ENCODE results near the gene TNS2. TPM values are rescaled to one million over a fixed set of nuclear protein-coding genes. Genes with fewer than 3 reads are reported as not detected.

The TNS2 gene
- total and polyA plus RNA-seq, 2 experiments from 2014 or later = 1.8 to 6.9 TPM

DNA sequence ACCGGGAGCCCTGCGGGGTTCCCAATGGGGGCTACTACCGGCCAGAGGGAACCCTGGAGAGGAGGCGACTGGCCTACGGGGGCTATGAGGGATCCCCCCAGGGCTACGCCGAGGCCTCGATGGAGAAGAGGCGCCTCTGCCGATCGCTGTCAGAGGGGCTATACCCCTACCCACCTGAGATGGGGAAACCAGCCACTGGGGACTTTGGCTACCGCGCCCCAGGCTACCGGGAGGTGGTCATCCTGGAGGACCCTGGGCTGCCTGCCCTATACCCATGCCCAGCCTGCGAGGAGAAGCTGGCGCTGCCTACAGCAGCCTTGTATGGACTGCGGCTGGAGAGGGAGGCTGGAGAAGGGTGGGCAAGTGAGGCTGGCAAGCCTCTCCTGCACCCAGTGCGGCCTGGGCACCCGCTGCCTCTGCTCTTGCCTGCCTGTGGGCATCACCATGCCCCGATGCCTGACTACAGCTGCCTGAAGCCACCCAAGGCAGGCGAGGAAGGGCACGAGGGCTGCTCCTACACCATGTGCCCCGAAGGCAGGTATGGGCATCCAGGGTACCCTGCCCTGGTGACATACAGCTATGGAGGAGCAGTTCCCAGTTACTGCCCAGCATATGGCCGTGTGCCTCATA lies 9.7 kb downstream of the TNS2 start:
- no peak overlapping the region for H3K4me2 ChIP-seq
- H3K4me1 ChIP-seq (ENCODE audit: insufficient read depth) = peaks cover 3% of the 10 kb centered on the region; the same call in 1 of the 2 replicates
- no peaks in the 10 kb centered on the region; the same call in 2 of the 3 replicates for H3K9me3 Mint-ChIP-seq
- H3K27me3 ChIP-seq (ENCODE audit: insufficient read depth) = peaks cover 17% of the 10 kb centered on the region; the same call in 1 of the 2 replicates
- no peak for TF ChIP-seq ZNF331 (CRISPR knock-in tag; IDR thresholded peaks at IDR 0.05; ENCODE audit: low read depth)
- TF ChIP-seq, protein P1, sequence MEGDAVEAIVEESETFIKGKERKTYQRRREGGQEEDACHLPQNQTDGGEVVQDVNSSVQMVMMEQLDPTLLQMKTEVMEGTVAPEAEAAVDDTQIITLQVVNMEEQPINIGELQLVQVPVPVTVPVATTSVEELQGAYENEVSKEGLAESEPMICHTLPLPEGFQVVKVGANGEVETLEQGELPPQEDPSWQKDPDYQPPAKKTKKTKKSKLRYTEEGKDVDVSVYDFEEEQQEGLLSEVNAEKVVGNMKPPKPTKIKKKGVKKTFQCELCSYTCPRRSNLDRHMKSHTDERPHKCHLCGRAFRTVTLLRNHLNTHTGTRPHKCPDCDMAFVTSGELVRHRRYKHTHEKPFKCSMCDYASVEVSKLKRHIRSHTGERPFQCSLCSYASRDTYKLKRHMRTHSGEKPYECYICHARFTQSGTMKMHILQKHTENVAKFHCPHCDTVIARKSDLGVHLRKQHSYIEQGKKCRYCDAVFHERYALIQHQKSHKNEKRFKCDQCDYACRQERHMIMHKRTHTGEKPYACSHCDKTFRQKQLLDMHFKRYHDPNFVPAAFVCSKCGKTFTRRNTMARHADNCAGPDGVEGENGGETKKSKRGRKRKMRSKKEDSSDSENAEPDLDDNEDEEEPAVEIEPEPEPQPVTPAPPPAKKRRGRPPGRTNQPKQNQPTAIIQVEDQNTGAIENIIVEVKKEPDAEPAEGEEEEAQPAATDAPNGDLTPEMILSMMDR (conservative IDR thresholded peaks at IDR 0.05; ENCODE audit: low read depth in 2 of 2) = no peak
- no peak for TF ChIP-seq CREB1 (CRISPR knock-in tag; IDR thresholded peaks at IDR 0.05; ENCODE audit: low read depth)
- no peak for TF ChIP-seq EZH2phosphoT487 (IDR thresholded peaks at IDR 0.05; ENCODE audit: unreplicated experiment)
- no peak for TF ChIP-seq ZNF114 (CRISPR knock-in tag; IDR thresholded peaks at IDR 0.05)
- TF ChIP-seq POLR2AphosphoS5 (IDR thresholded peaks at IDR 0.05; ENCODE audit: low read depth) = no peak
- TF ChIP-seq, protein P2, sequence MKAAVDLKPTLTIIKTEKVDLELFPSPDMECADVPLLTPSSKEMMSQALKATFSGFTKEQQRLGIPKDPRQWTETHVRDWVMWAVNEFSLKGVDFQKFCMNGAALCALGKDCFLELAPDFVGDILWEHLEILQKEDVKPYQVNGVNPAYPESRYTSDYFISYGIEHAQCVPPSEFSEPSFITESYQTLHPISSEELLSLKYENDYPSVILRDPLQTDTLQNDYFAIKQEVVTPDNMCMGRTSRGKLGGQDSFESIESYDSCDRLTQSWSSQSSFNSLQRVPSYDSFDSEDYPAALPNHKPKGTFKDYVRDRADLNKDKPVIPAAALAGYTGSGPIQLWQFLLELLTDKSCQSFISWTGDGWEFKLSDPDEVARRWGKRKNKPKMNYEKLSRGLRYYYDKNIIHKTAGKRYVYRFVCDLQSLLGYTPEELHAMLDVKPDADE (IDR thresholded peaks at IDR 0.05) = no peak
- TF ChIP-seq, protein P3, sequence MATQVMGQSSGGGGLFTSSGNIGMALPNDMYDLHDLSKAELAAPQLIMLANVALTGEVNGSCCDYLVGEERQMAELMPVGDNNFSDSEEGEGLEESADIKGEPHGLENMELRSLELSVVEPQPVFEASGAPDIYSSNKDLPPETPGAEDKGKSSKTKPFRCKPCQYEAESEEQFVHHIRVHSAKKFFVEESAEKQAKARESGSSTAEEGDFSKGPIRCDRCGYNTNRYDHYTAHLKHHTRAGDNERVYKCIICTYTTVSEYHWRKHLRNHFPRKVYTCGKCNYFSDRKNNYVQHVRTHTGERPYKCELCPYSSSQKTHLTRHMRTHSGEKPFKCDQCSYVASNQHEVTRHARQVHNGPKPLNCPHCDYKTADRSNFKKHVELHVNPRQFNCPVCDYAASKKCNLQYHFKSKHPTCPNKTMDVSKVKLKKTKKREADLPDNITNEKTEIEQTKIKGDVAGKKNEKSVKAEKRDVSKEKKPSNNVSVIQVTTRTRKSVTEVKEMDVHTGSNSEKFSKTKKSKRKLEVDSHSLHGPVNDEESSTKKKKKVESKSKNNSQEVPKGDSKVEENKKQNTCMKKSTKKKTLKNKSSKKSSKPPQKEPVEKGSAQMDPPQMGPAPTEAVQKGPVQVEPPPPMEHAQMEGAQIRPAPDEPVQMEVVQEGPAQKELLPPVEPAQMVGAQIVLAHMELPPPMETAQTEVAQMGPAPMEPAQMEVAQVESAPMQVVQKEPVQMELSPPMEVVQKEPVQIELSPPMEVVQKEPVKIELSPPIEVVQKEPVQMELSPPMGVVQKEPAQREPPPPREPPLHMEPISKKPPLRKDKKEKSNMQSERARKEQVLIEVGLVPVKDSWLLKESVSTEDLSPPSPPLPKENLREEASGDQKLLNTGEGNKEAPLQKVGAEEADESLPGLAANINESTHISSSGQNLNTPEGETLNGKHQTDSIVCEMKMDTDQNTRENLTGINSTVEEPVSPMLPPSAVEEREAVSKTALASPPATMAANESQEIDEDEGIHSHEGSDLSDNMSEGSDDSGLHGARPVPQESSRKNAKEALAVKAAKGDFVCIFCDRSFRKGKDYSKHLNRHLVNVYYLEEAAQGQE (IDR thresholded peaks at IDR 0.05; ENCODE audit: unreplicated experiment) = no peak
- TF ChIP-seq, protein P4, sequence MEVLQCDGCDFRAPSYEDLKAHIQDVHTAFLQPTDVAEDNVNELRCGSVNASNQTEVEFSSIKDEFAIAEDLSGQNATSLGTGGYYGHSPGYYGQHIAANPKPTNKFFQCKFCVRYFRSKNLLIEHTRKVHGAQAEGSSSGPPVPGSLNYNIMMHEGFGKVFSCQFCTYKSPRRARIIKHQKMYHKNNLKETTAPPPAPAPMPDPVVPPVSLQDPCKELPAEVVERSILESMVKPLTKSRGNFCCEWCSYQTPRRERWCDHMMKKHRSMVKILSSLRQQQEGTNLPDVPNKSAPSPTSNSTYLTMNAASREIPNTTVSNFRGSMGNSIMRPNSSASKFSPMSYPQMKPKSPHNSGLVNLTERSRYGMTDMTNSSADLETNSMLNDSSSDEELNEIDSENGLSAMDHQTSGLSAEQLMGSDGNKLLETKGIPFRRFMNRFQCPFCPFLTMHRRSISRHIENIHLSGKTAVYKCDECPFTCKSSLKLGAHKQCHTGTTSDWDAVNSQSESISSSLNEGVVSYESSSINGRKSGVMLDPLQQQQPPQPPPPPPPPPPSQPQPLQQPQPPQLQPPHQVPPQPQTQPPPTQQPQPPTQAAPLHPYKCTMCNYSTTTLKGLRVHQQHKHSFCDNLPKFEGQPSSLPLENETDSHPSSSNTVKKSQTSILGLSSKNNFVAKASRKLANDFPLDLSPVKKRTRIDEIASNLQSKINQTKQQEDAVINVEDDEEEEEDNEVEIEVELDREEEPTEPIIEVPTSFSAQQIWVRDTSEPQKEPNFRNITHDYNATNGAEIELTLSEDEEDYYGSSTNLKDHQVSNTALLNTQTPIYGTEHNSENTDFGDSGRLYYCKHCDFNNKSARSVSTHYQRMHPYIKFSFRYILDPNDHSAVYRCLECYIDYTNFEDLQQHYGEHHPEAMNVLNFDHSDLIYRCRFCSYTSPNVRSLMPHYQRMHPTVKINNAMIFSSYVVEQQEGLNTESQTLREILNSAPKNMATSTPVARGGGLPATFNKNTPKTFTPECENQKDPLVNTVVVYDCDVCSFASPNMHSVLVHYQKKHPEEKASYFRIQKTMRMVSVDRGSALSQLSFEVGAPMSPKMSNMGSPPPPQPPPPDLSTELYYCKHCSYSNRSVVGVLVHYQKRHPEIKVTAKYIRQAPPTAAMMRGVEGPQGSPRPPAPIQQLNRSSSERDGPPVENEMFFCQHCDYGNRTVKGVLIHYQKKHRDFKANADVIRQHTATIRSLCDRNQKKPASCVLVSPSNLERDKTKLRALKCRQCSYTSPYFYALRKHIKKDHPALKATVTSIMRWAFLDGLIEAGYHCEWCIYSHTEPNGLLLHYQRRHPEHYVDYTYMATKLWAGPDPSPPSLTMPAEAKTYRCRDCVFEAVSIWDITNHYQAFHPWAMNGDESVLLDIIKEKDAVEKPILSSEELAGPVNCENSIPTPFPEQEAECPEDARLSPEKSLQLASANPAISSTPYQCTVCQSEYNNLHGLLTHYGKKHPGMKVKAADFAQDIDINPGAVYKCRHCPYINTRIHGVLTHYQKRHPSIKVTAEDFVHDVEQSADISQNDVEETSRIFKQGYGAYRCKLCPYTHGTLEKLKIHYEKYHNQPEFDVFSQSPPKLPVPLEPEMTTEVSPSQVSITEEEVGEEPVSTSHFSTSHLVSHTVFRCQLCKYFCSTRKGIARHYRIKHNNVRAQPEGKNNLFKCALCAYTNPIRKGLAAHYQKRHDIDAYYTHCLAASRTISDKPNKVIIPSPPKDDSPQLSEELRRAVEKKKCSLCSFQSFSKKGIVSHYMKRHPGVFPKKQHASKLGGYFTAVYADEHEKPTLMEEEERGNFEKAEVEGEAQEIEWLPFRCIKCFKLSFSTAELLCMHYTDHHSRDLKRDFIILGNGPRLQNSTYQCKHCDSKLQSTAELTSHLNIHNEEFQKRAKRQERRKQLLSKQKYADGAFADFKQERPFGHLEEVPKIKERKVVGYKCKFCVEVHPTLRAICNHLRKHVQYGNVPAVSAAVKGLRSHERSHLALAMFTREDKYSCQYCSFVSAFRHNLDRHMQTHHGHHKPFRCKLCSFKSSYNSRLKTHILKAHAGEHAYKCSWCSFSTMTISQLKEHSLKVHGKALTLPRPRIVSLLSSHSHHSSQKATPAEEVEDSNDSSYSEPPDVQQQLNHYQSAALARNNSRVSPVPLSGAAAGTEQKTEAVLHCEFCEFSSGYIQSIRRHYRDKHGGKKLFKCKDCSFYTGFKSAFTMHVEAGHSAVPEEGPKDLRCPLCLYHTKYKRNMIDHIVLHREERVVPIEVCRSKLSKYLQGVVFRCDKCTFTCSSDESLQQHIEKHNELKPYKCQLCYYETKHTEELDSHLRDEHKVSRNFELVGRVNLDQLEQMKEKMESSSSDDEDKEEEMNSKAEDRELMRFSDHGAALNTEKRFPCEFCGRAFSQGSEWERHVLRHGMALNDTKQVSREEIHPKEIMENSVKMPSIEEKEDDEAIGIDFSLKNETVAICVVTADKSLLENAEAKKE (CRISPR knock-in tag; IDR thresholded peaks at IDR 0.05) = no peak
- TF ChIP-seq EZH2 (IDR thresholded peaks at IDR 0.05; ENCODE audit: low read depth, unreplicated experiment) = no peak
- TF ChIP-seq STAT1 (IDR thresholded peaks at IDR 0.05; ENCODE audit: unreplicated experiment) = no peak
- TF ChIP-seq JUNB (IDR thresholded peaks at IDR 0.05; ENCODE audit: unreplicated experiment) = no peak
- no peak for TF ChIP-seq NANOG (IDR thresholded peaks at IDR 0.05; ENCODE audit: borderline replicate concordance)
- H3K4me3 ChIP-seq = no peak overlapping the region
- DNase-seq (ENCODE audit: low spot score) (no peak), ATAC-seq (no peak)
- H3K27ac ChIP-seq (ENCODE audit: low read depth) = no peak overlapping the region
- H4K20me1 ChIP-seq (replicated peaks; ENCODE audit: insufficient read depth) = no peaks in the 10 kb centered on the region
- H3K27ac Mint-ChIP-seq = no peak overlapping the region
- H3K79me2 ChIP-seq (replicated peaks; ENCODE audit: insufficient read depth) = no peaks in the 10 kb centered on the region
- H3F3A ChIP-seq (replicated peaks; ENCODE audit: low read depth) = 0 out of 2 replicates have a peak, but pooled peaks cover 4% of the 10 kb centered on the region
- no peaks in the 10 kb centered on the region for H3K36me3 ChIP-seq (ENCODE audit: insufficient read depth)
- peaks cover 10% of the 10 kb centered on the region for H3K27me3 Mint-ChIP-seq (ENCODE audit: insufficient read depth, low read depth, poor library complexity)
- peaks cover 6% of the 10 kb centered on the region; the same call in 2 of the 3 replicates for H3K4me1 Mint-ChIP-seq
- no peak overlapping the region for H2AFZ ChIP-seq
- no peaks in the 10 kb centered on the region; the same call in 2 of the 3 replicates for H3K36me3 Mint-ChIP-seq (ENCODE audit: low read depth)
- no peak overlapping the region for H3K4me3 Mint-ChIP-seq
- H3K9me2 ChIP-seq (ENCODE audit: insufficient read depth) = no peaks in the 10 kb centered on the region

All from GM23338 (cell line).